Small intestine (tissue), 7 donors: ENCODE data around the gene NRROS. TPM values are rescaled to one million over a fixed set of nuclear protein-coding genes. Genes with fewer than 3 reads are reported as not detected.
A peak's percentile ranks its signal among the peaks of the same experiment; 100 is the strongest.
"Not testable (repeated sequence)": the region's sequence is repeated elsewhere in the genome, so short reads cannot be mapped to it uniquely, and the experiment has no call there.

Source experiments
- DNase-seq, 2 donors: peaks; one replicate each; pipeline versions ENCODE4 v3.0.0 to v3.0.0-alpha.2; 2013
- FAIRE-seq: peaks from 2 replicates; lab custom pipeline; 2012; peaks lifted over from hg19 to GRCh38; lab: Jason Lieb, UNC
- H3K27ac ChIP-seq, 3 donors: one replicate each; pipeline ENCODE4 v1.5.1; 2013; ENCODE audit warnings: low read length in 2 of 3, mild to moderate bottlenecking in 2 of 3, control low read depth in 1 of 3, inconsistent platforms in 1 of 3, low read depth in 1 of 3, moderate library complexity in 1 of 3
- H3K27me3 ChIP-seq, 3 donors: one replicate each; pipeline ENCODE4 v1.6.1; 2013; ENCODE audit warnings: low read length in 3 of 3, inconsistent platforms in 1 of 3; ENCODE audit not compliant: control insufficient read depth in 3 of 3, insufficient read depth in 3 of 3
- H3K36me3 ChIP-seq, 3 donors: one replicate each; pipeline ENCODE4 v1.6.1; 2013; ENCODE audit warnings: low read length in 3 of 3, inconsistent platforms in 1 of 3, low read depth in 1 of 3, mild to moderate bottlenecking in 1 of 3, moderate library complexity in 1 of 3; ENCODE audit not compliant: control insufficient read depth in 3 of 3, insufficient read depth in 2 of 3
- H3K4me1 ChIP-seq, 3 donors: one replicate each; pipeline ENCODE4 v1.6.1; 2013; ENCODE audit warnings: low read length in 2 of 3, inconsistent platforms in 1 of 3, low read depth in 1 of 3, mild to moderate bottlenecking in 1 of 3, moderate library complexity in 1 of 3; ENCODE audit not compliant: control insufficient read depth in 3 of 3, insufficient read depth in 2 of 3
- H3K4me3 ChIP-seq, 3 donors: one replicate each; pipeline ENCODE4 v1.5.1; 2013; ENCODE audit warnings: low read length in 3 of 3, control low read depth in 1 of 3, inconsistent platforms in 1 of 3, low read depth in 1 of 3, mild to moderate bottlenecking in 1 of 3, moderate library complexity in 1 of 3
- H3K9me3 ChIP-seq, 2 donors: one replicate each; pipeline ENCODE4 v1.6.1; 2013; ENCODE audit warnings: low read depth in 1 of 2, low read length in 1 of 2; ENCODE audit not compliant: control insufficient read depth in 2 of 2, insufficient read depth in 1 of 2
- WGBS, 3 donors: extraction: QIAGEN DNeasy Blood & Tissue Kit; methylation state at CpG; one replicate each; pipeline ENCODE4 v1.1.7; 2013; 5-methylcytosine and 5-hydroxymethylcytosine counted together
- polyA plus RNA-seq, 4 donors: library from polyadenylated mRNA; stranded (reverse) in 3 of 4; unstranded in 1 of 4; fragments of 200-250 nt in 3 of 4; fragments of 120-200 nt in 1 of 4; gene quantifications; one replicate each; pipeline versions ENCODE4 v1.2.1 to v1.2.3, GENCODE V29; 2013
- donor health status: healthy with polysubstance abuse.
- donor health status: control.
- donor health status: control.
- donor health status: Bipolar disorder and iron deficiency.
- donor health status: healthy.

NRROS gene
- polyA plus RNA-seq, 4 donors, result 0.54 to 4.1 (median 1.5) TPM; not detected in 1

- DNase-seq (no peak), FAIRE-seq (no peak)
- Histone ChIP-seq H3K4me3 (no peak overlapping the region), H3K36me3 (no peaks in the 10 kb centered on the region), H3K27me3 (no peaks in the 10 kb centered on the region), H3K4me1 (peaks cover 0 to 7% (median 0%) of the 10 kb centered on the region in 3 donors), H3K9me3 (no peaks in the 10 kb centered on the region), H3K27ac (no peak overlapping the region)
- 91 to 98% (median 94%) methylated on average over 2 of the region's 2 CpGs for WGBS, 3 donors
Measured at GRCh38 chr3:196629228-196629627, 10.3 kb upstream of the NRROS start.

DNA sequence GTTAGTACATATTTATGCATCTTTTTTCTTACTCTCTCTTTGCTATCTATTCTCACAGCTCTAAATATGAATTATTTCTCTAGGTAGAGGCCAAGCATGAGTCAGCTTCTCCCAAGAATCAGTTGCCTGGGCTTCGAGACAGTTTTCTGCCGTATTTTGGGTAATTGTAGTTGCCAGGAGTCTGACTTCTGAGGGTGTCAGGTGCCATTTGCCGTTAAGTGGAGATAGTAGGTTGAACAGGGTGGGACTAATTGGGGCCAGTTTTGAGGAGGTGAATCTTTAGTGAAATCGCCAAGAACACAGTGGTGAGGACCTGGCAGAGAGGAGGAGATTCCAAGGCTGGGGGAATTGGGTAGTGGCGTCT is 7.8 kb upstream of the NRROS start:
- WGBS, 3 donors, result 16 to 25% (median 23%) methylated on average over 5 of the region's 5 CpGs
- DNase-seq (no peak), FAIRE-seq (no peak)
- Histone ChIP-seq H3K4me3 (peak overlapping the region in 2 of 3 donors; percentile 63 to 68), H3K36me3 (no peaks in the 10 kb centered on the region), H3K9me3 (no peaks in the 10 kb centered on the region), H3K4me1 (peaks cover 0 to 7% (median 0%) of the 10 kb centered on the region in 3 donors), H3K27ac (peak overlapping the region; percentile 50 to 97 (median 88)), H3K27me3 (no peaks in the 10 kb centered on the region)

DNA sequence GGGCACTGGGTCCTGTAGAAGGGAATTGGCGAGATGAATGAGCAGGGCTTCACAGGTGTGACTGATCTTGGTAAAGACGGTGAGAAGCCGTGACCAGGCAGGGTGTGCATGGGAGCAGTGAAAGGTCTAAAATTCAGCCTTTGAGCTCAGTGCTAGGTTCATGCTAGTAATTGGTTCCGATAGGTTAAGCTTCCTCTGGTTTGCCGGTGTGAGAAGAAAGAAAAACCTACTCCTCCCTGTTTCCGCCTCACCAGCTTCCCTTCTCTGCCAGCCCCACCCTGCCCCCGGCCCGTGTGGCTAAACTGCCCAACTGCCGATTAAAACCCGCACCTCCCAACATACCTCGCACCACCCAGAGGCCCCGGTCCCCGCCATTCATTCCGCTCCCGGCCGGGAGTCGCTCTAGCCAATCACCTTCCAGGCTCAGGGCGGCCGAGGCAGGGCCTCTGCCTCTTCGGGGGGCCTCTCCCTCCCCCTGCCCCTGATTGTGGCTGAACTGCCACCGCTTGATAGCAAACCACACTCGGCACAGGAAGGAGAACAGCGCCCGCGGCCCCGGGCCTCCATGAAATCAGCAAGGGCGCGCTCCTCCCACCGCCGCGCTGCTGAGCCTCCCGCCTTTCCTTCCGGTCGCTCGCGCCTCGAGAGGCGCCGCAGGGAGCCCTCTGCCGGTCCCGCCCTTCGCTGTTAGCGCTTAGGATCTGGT is 7.3 kb upstream of the NRROS start:
- DNase-seq (peak; percentile 82 to 94), FAIRE-seq (no peak)
- no peaks in the 10 kb centered on the region for H3K36me3 ChIP-seq
- H3K4me1 ChIP-seq, result peaks cover 0 to 7% (median 0%) of the 10 kb centered on the region in 3 donors
- H3K9me3 ChIP-seq, result no peaks in the 10 kb centered on the region
- H3K27me3 ChIP-seq, result no peaks in the 10 kb centered on the region
- peak overlapping the region; percentile 50 to 97 (median 88) for H3K27ac ChIP-seq
- 1% methylated on average over 42 to 43 of the region's 43 CpGs for WGBS, 3 donors
- H3K4me3 ChIP-seq, result peak overlapping the region; percentile 37 to 68 (median 63)

DNA sequence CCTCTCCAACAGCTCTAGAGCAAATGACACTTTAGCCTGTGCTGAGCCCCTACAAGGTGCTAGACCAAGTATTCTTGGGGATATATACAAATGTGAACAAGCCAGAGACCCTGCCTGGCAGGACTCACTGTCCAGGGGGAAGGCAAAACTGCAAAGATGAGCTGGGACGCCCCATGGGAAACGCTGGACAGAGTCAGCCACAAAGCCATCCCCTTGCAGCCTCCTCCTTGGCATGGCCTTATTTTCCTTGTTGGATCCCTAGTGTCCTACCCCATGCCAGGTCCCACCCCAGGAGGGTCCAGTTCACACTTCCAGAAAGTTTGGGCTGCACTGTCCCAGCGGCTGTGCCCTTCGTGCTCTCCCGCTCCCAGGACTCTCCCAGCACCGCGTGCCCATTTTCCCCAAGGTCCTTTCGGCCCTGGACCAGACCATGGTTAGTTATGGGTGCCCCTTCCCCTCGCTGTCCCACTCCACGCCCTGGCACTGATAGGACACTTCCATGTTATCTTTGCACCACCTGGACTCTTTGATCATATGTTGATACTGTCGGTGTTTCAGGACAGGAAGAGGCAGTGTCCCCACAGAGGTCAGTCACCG is 5.8 kb upstream of the NRROS start:
- DNase-seq, result no peak
- H3K27me3 ChIP-seq, result peaks cover 0 to 2% (median 0%) of the 10 kb centered on the region in 3 donors
- H3K4me3 ChIP-seq, result no peak overlapping the region
- peak overlapping the region in 1 of 3 donors; percentile 20 for H3K27ac ChIP-seq
- FAIRE-seq, result no peak
- no peaks in the 10 kb centered on the region for H3K9me3 ChIP-seq
- WGBS, 3 donors, result 82 to 85% (median 84%) methylated on average over 12 of the region's 12 CpGs
- no peaks in the 10 kb centered on the region for H3K36me3 ChIP-seq
- peaks cover 0 to 7% (median 0%) of the 10 kb centered on the region in 3 donors for H3K4me1 ChIP-seq

- H3K36me3 ChIP-seq, result no peaks in the 10 kb centered on the region
- H3K9me3 ChIP-seq, result no peaks in the 10 kb centered on the region
- no peak for DNase-seq
- peaks cover 0 to 6% (median 0%) of the 10 kb centered on the region in 3 donors for H3K27me3 ChIP-seq
- peaks cover 0 to 10% (median 2%) of the 10 kb centered on the region in 3 donors for H3K4me1 ChIP-seq
- WGBS, 3 donors, result 72 to 88% (median 84%) methylated on average over 10 of the region's 10 CpGs
- no peak for FAIRE-seq
- no peak overlapping the region for H3K27ac ChIP-seq
- no peak overlapping the region for H3K4me3 ChIP-seq
Measured at GRCh38 chr3:196634224-196634623, 5.3 kb upstream of the NRROS start.

GRCh38 chr3:196634829-196635228 is 4.7 kb upstream of the NRROS start:
- peaks cover 0 to 10% (median 0%) of the 10 kb centered on the region in 3 donors for H3K27me3 ChIP-seq
- peaks cover 0 to 12% (median 3%) of the 10 kb centered on the region in 3 donors for H3K4me1 ChIP-seq
- WGBS, 3 donors, result 84 to 95% (median 85%) methylated on average over 5 to 7 of the region's 7 CpGs
- DNase-seq (no peak), FAIRE-seq (no peak)
- no peaks in the 10 kb centered on the region for H3K36me3 ChIP-seq
- H3K4me3 ChIP-seq, result no peak overlapping the region
- H3K27ac ChIP-seq, result no peak overlapping the region
- H3K9me3 ChIP-seq, result no peaks in the 10 kb centered on the region

GRCh38 chr3:196636369-196637349 is 2.8 kb upstream of the NRROS start:
- H3K4me1 ChIP-seq, result peaks cover 0 to 8% (median 3%) of the 10 kb centered on the region in 3 donors
- 27 to 68% (median 45%) methylated on average over 20 of the region's 20 CpGs for WGBS, 3 donors
- peaks cover 0 to 14% (median 0%) of the 10 kb centered on the region in 3 donors for H3K27me3 ChIP-seq
- no peak overlapping the region for H3K27ac ChIP-seq
- peak overlapping the region in 1 of 3 donors; percentile 9 for H3K4me3 ChIP-seq
- DNase-seq (peak in 1 of 2 donors; percentile 82), FAIRE-seq (no peak)
- H3K9me3 ChIP-seq, result no peaks in the 10 kb centered on the region
- H3K36me3 ChIP-seq, result no peaks in the 10 kb centered on the region

- H3K27ac ChIP-seq, FAIRE-seq, DNase-seq, H3K36me3 ChIP-seq, H3K4me3 ChIP-seq, H3K9me3 ChIP-seq, H3K4me1 ChIP-seq: not testable (repeated sequence)
- peaks cover 0 to 14% (median 0%) of the 10 kb centered on the region in 3 donors for H3K27me3 ChIP-seq
- 91 to 94% (median 94%) methylated on average over 2 to 4 of the region's 4 CpGs for WGBS, 3 donors
Measured at GRCh38 chr3:196637941-196638340, 1.6 kb upstream of the NRROS start.
